Gastrocnemius medialis (tissue), 4 donors: ENCODE results near the gene SCAANT1. TPM values are rescaled to one million over a fixed set of nuclear protein-coding genes. Genes with fewer than 3 reads are reported as not detected.

ENCODE experiments used
- ATAC-seq, 2 donors: fragments of 150-250 bp; one replicate each; pipeline ENCODE4 v1.9.1; 2016
- DNase-seq, 2 donors: peaks; one replicate each; pipeline ENCODE4 v3.0.0-alpha.2; 2019
- H3K27ac ChIP-seq, 4 donors: fragments of 200-600 bp; sonication (generic); 1 replicate in 1 of 4; 2 replicates in 3 of 4; pipeline ENCODE4 v1.5.1; 2016 to 2018; ENCODE audit warnings: mild to moderate bottlenecking in 2 of 4, moderate library complexity in 1 of 4
- H3K27me3 ChIP-seq, 3 donors: fragments of 200-600 bp; sonication (generic) in 2 of 3; 1 replicate in 1 of 3; 2 replicates in 2 of 3; pipeline versions ENCODE4 v1.5.1 to v1.6.0; 2016 to 2019; ENCODE audit warnings: mild to moderate bottlenecking in 1 of 3, moderate library complexity in 1 of 3
- H3K36me3 ChIP-seq, 2 donors: fragments of 200-600 bp; sonication (generic) in 1 of 2; one replicate each; pipeline ENCODE4 v1.5.1; 2017 to 2018
- H3K4me1 ChIP-seq, 2 donors: fragments of 200-600 bp; sonication (generic) in 1 of 2; one replicate each; pipeline ENCODE4 v1.5.1; 2016 to 2017; ENCODE audit warnings: mild to moderate bottlenecking in 2 of 2
- H3K4me3 ChIP-seq, 4 donors: fragments of 200-600 bp; sonication (generic) in 3 of 4; 1 replicate in 1 of 4; 2 replicates in 3 of 4; pipeline ENCODE4 v1.5.1; 2016 to 2019; ENCODE audit warnings: mild to moderate bottlenecking in 2 of 4
- H3K9me3 ChIP-seq, 3 donors: fragments of 200-600 bp; sonication (generic) in 2 of 3; 1 replicate in 1 of 3; 2 replicates in 2 of 3; pipeline ENCODE4 v1.5.1; 2016 to 2019
- POLR2A ChIP-seq, 2 donors: fragments of 450-650 bp; IDR thresholded peaks; one replicate each; pipeline ENCODE4 v1.6.1; 2017; ENCODE audit warnings: antibody characterized with exemption in 2 of 2, mild to moderate bottlenecking in 2 of 2, moderate library complexity in 2 of 2
- in situ Hi-C, 4 donors: fragments of 200-750 bp; cut with MboI; loops; one replicate each; pipeline versions ENCODE4 v1.15.0 to v1.8.0; 2017; ENCODE audit warnings: low sequenced_read_pairs in 4 of 4
- intact Hi-C: fragments of 100-400 bp; cut with DNase I; formaldehyde crosslinking; loops from one replicate; pipeline ENCODE4 v1.15.1; 2023; ENCODE audit warnings: low total_unique reads
- total RNA-seq, 4 donors: library from RNA; depleted of rRNA; stranded (reverse); fragments of >200 nt; gene quantifications; one replicate each; pipeline versions ENCODE4 v1.1.0 to v1.2.3, GENCODE V29; 2016
- TF ChIP-seq, protein P1 (sequence below), 5 experiments: fragments of 450-650 bp in 3 of 5; fragments of 200-600 bp in 2 of 5; sonication (generic) in 2 of 5; IDR thresholded peaks in 4 of 5; conservative IDR thresholded peaks in 1 of 5; 1 replicate in 4 of 5; 2 replicates in 1 of 5; pipeline ENCODE4 v1.5.1; 2016 to 2019; ENCODE audit warnings: antibody characterized with exemption in 5 of 5, mild to moderate bottlenecking in 3 of 5, moderate library complexity in 3 of 5

SCAANT1 gene
- total RNA-seq, 4 donors from 2014 or later = not detected

DNA sequence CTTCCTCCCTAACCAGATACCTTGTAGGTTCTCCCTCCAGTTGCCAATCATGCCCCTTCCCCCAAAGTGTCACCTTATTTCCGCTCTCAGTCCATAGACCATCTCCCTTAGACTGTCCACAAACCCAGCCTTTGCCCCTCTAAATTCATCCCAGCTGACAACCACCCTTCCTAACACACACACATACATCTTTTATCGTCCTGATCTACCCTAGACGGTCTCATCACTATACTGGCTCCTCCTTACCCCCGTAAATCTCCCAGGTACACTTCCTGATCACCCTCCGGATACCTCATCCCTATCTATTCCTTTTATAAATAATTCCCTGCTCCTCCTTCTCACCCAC, 49.4 kb downstream of the SCAANT1 start:
- ATAC-seq = no peak
- H3K4me1 ChIP-seq = peaks cover 10 to 20% of the 10 kb centered on the region in 2 donors
- H3K4me3 ChIP-seq = peak overlapping the region; percentile 75 to 100 (median 99)
- H3K27me3 ChIP-seq = no peaks in the 10 kb centered on the region
- H3K27ac ChIP-seq = peak overlapping the region; percentile 89 to 96 (median 94)
- DNase-seq = no peak
- in situ Hi-C loops = no loop called here
- H3K9me3 ChIP-seq = no peaks in the 10 kb centered on the region
- no peaks in the 10 kb centered on the region for H3K36me3 ChIP-seq
- TF ChIP-seq, protein P1, sequence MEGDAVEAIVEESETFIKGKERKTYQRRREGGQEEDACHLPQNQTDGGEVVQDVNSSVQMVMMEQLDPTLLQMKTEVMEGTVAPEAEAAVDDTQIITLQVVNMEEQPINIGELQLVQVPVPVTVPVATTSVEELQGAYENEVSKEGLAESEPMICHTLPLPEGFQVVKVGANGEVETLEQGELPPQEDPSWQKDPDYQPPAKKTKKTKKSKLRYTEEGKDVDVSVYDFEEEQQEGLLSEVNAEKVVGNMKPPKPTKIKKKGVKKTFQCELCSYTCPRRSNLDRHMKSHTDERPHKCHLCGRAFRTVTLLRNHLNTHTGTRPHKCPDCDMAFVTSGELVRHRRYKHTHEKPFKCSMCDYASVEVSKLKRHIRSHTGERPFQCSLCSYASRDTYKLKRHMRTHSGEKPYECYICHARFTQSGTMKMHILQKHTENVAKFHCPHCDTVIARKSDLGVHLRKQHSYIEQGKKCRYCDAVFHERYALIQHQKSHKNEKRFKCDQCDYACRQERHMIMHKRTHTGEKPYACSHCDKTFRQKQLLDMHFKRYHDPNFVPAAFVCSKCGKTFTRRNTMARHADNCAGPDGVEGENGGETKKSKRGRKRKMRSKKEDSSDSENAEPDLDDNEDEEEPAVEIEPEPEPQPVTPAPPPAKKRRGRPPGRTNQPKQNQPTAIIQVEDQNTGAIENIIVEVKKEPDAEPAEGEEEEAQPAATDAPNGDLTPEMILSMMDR (IDR thresholded peaks at IDR 0.05 in 4 of 5, conservative IDR thresholded peaks at IDR 0.05 in 1 of 5) = no peak
- TF ChIP-seq POLR2A (IDR thresholded peaks at IDR 0.05) = no peak
- intact Hi-C loops = loop anchor here (2.0 to 10.0 kb wide), 2 partner anchors 50 to 132 kb away; partner anchors contain the start of gene SCAANT1

Other genes with a start within 250 kb of the SCAANT1 start
- not detected for gene C3orf49, start 93.1 kb downstream of the SCAANT1 start, total RNA-seq
- 10 to 100 TPM; 52.0 to 74.8 (median 67.6) TPM for gene THOC7, start 48.6 kb downstream of the SCAANT1 start, total RNA-seq
- 10 to 100 TPM; 14.5 to 27.4 (median 23.7) TPM for gene ATXN7, start 48.5 kb downstream of the SCAANT1 start, total RNA-seq
- 100 to 1,000 TPM; 150 to 220 (median 180) TPM for gene PSMD6, start 111.1 kb upstream of the SCAANT1 start, total RNA-seq